Renal cortex interstitium (tissue), 15 donors: ENCODE data around the gene ZIC1. TPM values are rescaled to one million over a fixed set of nuclear protein-coding genes. Genes with fewer than 3 reads are reported as not detected.

Source experiments
- DNase-seq, 11 donors: peaks; one replicate each; pipeline ENCODE4 v3.0.0-alpha.2; 2013; ENCODE audit warnings: low read depth in 9 of 11, low spot score in 4 of 11; ENCODE audit errors: extremely low read depth in 1 of 11
- long read RNA-seq, 16 experiments: transcript quantifications; one replicate each; lab custom pipeline, GENCODE V29; 2026
- polyA plus RNA-seq, 3 donors: library from polyadenylated mRNA; unstranded; fragments of 120-200 nt; gene quantifications; one replicate each; pipeline ENCODE4 v1.2.1, GENCODE V29; 2013; ENCODE audit not compliant: insufficient read length in 3 of 3

ZIC1 gene
- under 1 TPM in 1 of 3 donors, not detected in 2; 0.50 TPM for polyA plus RNA-seq
- long read RNA-seq, donor 1 = 0 reads
- long read RNA-seq, donor 2 = 0 reads
- long read RNA-seq, donor 3 = 0 reads
- long read RNA-seq, donor 4 = 0 reads
- long read RNA-seq, donor 5 = 0 reads
- long read RNA-seq, donor 6 = 0 reads
- long read RNA-seq, donor 7 = 0 reads
- long read RNA-seq, donor 8 = 0 reads
- long read RNA-seq, donor 9 = 0 reads
- long read RNA-seq, donor 10 = 0 reads
- long read RNA-seq, donor 11 = 0 reads
- long read RNA-seq, donor 12 = 0 reads
- long read RNA-seq, donor 13 = 0 reads
- long read RNA-seq, donor 14 = 0 reads
- long read RNA-seq, donor 15 = 0 reads
- long read RNA-seq, donor 16 = 0 reads

- DNase-seq = no peak
Measured at GRCh38 chr3:147409143-147410115, at the start of gene ZIC1. Gene ZIC1 (plus strand): TSS chr3:147409365. CDS start chr3:147410113, 748 bp downstream.

GRCh38 chr3:147360051-147360439, 49.1 kb upstream of the ZIC1 start:
- DNase-seq = no peak

DNA sequence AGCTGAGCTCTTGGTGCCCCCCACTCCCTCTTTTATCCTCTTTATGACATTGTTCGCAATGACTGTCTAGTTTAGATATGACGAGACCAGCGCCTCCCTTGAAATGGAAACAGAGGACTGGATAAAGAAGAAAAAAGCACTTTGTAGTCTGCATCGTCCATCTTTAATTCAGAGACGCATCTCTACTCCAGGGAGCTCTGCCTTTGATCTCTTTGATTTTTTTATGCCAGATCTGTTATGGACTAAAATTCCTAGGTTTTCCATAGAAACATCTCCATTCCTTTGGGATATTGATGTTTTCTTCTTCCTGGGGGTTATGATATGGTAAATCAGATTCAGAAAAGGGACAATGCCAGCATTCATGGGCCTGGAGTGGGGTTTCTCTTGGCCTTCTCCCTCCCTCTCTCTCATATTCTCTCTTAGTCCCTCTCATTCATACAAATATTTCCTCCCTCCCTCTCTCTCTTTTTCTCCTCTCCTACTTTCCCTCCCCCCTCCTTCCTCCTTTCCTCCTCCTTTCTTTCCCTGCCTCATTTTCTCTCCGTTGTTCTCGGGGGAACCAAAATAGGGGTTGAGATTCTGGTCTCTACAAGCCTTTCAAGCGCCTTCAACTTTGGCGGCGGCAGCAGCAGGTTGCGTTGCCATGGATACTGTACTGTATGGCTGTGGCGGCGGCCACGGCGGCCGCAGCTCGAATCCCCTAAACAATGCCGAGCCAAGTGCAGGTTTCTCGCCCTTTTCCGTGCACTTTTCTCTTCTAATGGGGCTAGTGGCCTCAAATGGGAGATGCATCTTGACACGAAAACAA, 48.3 kb upstream of the ZIC1 start:
- DNase-seq = no peak

- DNase-seq = no peak
Measured at GRCh38 chr3:147361454-147362420, 47.4 kb upstream of the ZIC1 start.

DNA sequence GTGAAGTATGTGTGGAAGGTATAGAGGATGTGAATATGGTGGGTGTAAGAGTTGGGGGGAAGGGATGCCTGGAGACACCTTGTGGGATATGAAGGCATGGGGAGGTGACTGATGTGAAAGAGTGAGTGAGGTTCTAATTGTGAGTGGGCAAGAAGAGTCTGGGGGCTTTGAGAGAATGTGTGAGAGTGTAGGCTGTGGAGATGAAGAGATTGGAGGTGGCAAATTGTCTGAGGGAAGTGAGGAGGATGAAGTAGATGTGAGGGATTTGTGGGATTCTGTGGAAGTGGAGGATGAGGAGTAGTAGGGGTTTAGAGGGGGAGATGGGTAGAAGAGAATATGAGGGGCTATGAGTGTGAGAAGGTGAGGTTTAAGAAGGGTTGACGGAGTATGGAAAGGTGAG, 44.4 kb upstream of the ZIC1 start:
- DNase-seq = no peak

DNA sequence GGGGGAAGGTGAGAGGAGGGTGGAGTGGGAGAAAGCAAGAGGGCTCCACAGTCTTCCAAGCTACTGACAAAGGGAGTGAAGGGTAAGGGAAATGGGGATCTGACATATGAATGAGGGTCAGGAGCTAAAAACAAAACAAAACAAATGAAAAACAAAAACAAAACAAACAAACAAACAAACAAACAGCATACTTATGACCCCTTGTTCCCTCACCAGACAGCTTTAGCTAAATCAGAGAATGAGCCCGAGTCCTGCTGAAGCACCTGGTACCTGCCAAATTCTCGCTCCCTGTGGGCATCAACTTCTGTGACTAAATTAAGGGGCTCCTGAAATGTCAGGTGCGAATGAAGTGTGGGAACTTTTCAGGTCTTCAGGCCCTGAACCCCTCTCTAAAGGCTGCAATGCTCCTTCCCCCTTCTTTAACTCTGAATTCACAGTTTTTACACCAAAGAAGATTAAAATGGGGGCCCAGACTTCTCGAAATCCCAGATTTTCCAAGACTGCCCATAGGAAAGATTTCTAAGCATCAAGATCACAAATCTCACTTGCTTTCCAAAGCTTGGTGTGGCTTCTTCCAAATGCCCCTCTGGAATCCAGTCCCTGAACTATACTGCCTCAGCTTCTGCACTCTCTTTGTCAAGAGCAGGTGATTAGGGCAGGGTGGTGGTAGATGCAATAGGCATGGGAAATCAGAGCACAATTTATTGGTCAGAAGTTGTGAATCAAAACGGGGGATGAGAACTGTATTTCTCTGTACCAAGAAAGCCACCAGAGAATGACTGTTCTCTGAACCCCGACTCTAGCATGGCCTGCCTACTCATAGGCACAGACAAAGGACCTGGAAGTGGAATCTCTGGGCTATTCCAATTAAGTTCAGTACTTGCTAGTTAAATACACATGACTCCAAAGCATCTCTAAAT, 43.7 kb upstream of the ZIC1 start:
- no peak for DNase-seq

GRCh38 chr3:147367676-147368075, 41.5 kb upstream of the ZIC1 start:
- no peak for DNase-seq

DNA sequence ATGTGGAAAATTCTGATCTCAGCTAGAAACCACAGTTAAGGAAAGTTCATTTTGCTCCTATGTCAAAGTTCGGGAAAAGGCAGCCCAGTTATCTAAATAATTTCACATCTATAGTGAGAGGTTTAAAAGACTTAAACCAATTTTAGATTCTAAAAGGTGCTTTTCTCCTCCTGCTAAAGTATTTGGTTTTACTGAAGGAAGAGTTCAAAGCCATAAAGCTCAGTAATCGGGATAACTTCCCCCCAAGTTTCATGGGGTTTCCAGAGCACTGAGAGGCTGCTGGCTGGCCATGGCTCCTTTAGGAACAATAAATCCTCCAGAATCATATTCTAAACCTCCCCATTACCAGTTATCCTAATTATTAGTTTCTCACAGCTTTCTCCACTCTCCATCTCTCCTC, 41.0 kb upstream of the ZIC1 start:
- DNase-seq = no peak

GRCh38 chr3:147368561-147369221, 40.5 kb upstream of the ZIC1 start:
- DNase-seq = no peak

GRCh38 chr3:147369231-147369630, 39.9 kb upstream of the ZIC1 start:
- no peak for DNase-seq

GRCh38 chr3:147369661-147370123, 39.5 kb upstream of the ZIC1 start:
- no peak for DNase-seq

- DNase-seq = no peak
Measured at GRCh38 chr3:147370349-147370748, 38.8 kb upstream of the ZIC1 start.

GRCh38 chr3:147371140-147371539, 38.0 kb upstream of the ZIC1 start:
- DNase-seq = no peak

GRCh38 chr3:147371771-147372340, 37.3 kb upstream of the ZIC1 start:
- DNase-seq = no peak

DNA sequence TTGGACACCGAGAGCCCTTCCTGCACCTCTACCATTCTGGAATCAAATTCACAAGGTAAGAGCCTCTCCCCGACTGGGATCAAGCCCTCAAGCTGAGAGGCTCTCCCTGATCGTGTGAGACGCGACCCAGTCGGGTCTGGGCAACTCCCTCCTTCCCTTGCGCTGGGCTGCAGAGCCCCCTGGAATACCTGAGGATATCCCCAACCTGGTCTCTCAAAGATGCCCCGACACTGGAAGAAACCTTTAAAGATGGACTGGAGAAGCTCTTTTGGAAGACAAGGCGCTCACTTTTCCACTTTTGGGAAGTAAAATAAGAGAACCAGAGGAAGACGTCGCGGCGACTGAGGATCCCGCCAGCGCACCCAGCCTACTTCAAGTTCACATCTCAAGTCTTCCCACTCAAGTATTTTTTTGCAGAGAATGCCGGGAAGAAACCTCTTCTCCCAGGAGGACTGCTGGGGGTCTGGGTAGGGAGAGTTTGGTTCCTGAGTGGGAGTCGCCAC, 36.6 kb upstream of the ZIC1 start:
- no peak for DNase-seq

- no peak for DNase-seq
Measured at GRCh38 chr3:147373301-147373700, 35.9 kb upstream of the ZIC1 start.
